IMR-90 (cell line): ENCODE data around the gene STX16.

Source experiments
- POLR2A ChIP-seq: IDR thresholded peaks from 2 replicates; pipeline ENCODE4 v1.6.1; 2012; ENCODE audit warnings: mild to moderate bottlenecking, low read depth, low read length
- RAD21 ChIP-seq: IDR thresholded peaks from 2 replicates; pipeline ENCODE4 v1.6.1; 2012; ENCODE audit warnings: low read length, improper control_type of control experiment
- TF ChIP-seq, protein P1 (sequence below): conservative IDR thresholded peaks from 2 replicates; pipeline ENCODE4 v1.5.1; 2012; ENCODE audit warnings: mild to moderate bottlenecking, low read depth, low read length, improper control_type of control experiment

DNA sequence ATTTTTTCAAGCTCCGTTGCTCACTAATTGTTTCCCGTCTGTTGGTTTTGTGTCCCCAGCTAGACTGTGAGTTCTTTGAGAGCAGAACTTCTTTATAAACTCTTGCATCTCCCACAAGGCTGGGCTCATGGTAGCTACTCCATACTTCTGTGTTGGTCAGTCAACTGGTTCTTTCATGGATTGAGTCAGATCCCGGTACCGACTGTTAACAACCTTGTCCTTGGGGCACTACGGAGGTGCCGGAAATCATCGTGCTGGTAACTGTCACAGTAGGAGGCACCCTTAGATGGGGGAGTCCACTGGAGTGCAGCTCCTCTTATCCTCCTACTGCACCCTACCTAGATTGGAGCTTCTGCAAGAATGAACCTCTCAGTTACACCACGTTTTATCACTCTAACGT, 8.6 kb upstream of the STX16 start:
- TF ChIP-seq POLR2A, result no peak
- no peak for TF ChIP-seq RAD21
- TF ChIP-seq, protein P1, sequence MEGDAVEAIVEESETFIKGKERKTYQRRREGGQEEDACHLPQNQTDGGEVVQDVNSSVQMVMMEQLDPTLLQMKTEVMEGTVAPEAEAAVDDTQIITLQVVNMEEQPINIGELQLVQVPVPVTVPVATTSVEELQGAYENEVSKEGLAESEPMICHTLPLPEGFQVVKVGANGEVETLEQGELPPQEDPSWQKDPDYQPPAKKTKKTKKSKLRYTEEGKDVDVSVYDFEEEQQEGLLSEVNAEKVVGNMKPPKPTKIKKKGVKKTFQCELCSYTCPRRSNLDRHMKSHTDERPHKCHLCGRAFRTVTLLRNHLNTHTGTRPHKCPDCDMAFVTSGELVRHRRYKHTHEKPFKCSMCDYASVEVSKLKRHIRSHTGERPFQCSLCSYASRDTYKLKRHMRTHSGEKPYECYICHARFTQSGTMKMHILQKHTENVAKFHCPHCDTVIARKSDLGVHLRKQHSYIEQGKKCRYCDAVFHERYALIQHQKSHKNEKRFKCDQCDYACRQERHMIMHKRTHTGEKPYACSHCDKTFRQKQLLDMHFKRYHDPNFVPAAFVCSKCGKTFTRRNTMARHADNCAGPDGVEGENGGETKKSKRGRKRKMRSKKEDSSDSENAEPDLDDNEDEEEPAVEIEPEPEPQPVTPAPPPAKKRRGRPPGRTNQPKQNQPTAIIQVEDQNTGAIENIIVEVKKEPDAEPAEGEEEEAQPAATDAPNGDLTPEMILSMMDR, result no peak
